ENCODE measurements around the gene TAGAP. TPM values are rescaled to one million over a fixed set of nuclear protein-coding genes. Genes with fewer than 3 reads are reported as not detected.

The TAGAP gene
- total and polyA plus RNA-seq, 7 donors = 0.06 to 1.2 (median 0.42) TPM

GRCh38 chr6:159043947-159044346 lies 844 bp downstream of the TAGAP start:
- no peak for DNase-seq
- Histone ChIP-seq H3K27ac (no peak overlapping the region), H3K4me1 (no peaks in the 10 kb centered on the region), H3K27me3 (ENCODE audit: insufficient read depth in 3 of 3, low read length in 2 of 3) (peaks cover 0 to 7% (median 2%) of the 10 kb centered on the region in 3 donors), H3K36me3 (ENCODE audit: insufficient read depth in 1 of 2, low read depth in 1 of 2) (no peaks in the 10 kb centered on the region), H3K4me3 (peak overlapping the region; percentile 49), H3K9me3 (no peaks in the 10 kb centered on the region)
- intact Hi-C loops (cut with DNase I) = loop anchor here (2.0 kb wide), 2 partner anchors 61 to 91 kb away; no protein-coding TSS in a partner anchor
- 79 to 86% (median 80%) methylated on average over 7 of the region's 7 CpGs for WGBS, 3 donors
- ATAC-seq = no peak
- TF ChIP-seq, protein P1, sequence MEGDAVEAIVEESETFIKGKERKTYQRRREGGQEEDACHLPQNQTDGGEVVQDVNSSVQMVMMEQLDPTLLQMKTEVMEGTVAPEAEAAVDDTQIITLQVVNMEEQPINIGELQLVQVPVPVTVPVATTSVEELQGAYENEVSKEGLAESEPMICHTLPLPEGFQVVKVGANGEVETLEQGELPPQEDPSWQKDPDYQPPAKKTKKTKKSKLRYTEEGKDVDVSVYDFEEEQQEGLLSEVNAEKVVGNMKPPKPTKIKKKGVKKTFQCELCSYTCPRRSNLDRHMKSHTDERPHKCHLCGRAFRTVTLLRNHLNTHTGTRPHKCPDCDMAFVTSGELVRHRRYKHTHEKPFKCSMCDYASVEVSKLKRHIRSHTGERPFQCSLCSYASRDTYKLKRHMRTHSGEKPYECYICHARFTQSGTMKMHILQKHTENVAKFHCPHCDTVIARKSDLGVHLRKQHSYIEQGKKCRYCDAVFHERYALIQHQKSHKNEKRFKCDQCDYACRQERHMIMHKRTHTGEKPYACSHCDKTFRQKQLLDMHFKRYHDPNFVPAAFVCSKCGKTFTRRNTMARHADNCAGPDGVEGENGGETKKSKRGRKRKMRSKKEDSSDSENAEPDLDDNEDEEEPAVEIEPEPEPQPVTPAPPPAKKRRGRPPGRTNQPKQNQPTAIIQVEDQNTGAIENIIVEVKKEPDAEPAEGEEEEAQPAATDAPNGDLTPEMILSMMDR (IDR thresholded peaks at IDR 0.05) = no peak

GRCh38 chr6:159043251-159043650 lies 1.5 kb downstream of the TAGAP start:
- WGBS, 3 donors = 73 to 77% (median 75%) methylated on average over 6 of the region's 6 CpGs
- TF ChIP-seq, protein P1 (IDR thresholded peaks at IDR 0.05) = no peak
- Histone ChIP-seq H3K27ac (no peak overlapping the region), H3K27me3 (ENCODE audit: insufficient read depth in 3 of 3, low read length in 2 of 3) (peaks cover 0 to 7% (median 2%) of the 10 kb centered on the region in 3 donors), H3K36me3 (ENCODE audit: insufficient read depth in 1 of 2, low read depth in 1 of 2) (no peaks in the 10 kb centered on the region), H3K4me3 (no peak overlapping the region), H3K9me3 (no peaks in the 10 kb centered on the region), H3K4me1 (no peaks in the 10 kb centered on the region)
- intact Hi-C loops (cut with DNase I) = loop anchor here (2.0 kb wide), 2 partner anchors 62 to 92 kb away; no protein-coding TSS in a partner anchor
- ATAC-seq = no peak
- no peak for DNase-seq

GRCh38 chr6:159042826-159043181 lies 2.0 kb downstream of the TAGAP start:
- H3K9me3 ChIP-seq = no peaks in the 10 kb centered on the region
- WGBS, 3 donors = 19 to 22% (median 21%) methylated on average over 5 of the region's 5 CpGs
- peak overlapping the region; percentile 24 for H3K4me3 ChIP-seq
- H3K36me3 ChIP-seq (ENCODE audit: insufficient read depth in 1 of 2, low read depth in 1 of 2) = no peaks in the 10 kb centered on the region
- no peaks in the 10 kb centered on the region for H3K4me1 ChIP-seq
- no peak overlapping the region for H3K27ac ChIP-seq
- TF ChIP-seq, protein P1 (IDR thresholded peaks at IDR 0.05) = no peak
- intact Hi-C loops (cut with DNase I) = loop anchor here (1.0 to 2.0 kb wide), 3 partner anchors 62 to 92 kb away; no protein-coding TSS in a partner anchor
- H3K27me3 ChIP-seq (ENCODE audit: insufficient read depth in 3 of 3, low read length in 2 of 3) = peaks cover 0 to 7% (median 2%) of the 10 kb centered on the region in 3 donors
- DNase-seq (no peak), ATAC-seq (no peak)

DNA sequence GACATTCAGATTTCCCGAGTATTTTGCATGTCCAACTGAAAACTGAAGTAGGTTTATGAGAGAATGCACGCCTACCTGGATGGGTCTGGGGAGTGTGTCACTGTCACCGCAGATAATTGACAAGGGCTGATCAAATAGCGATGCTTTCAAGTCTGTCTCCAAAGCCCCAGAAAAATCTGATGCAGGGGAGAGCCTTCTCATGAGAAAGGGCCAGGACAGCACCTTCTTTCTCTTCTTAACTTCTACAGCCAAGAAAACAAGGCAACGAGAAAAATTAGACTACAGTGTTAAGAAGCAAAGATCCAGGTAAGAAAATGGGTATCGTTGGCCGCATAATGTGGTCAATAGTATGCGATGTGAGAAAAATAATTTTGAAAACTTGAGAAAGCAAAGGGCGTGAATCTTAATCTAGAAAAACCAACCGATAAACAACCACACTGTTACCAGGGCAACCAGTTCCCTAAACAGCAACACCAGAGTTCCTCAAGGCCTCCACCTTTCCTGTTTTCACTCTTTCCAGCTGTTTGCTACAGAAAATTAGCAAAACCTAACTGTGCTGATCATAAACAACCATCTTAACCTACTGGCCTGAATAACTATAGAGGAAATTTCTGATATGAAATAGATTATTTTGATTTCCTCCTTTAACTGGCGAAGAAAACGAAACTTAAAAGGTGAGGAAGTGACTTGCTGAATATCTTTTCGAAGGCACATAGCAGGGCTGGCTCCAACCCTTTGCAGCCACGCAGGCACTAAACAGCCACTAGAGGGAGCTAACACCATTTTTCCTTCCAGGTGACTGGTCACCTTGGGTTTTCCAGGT lies 2.6 kb downstream of the TAGAP start:
- H3K4me1 ChIP-seq = no peaks in the 10 kb centered on the region
- peak overlapping the region; percentile 24 for H3K4me3 ChIP-seq
- intact Hi-C loops (cut with DNase I) = loop anchor here (1.0 to 2.0 kb wide), 3 partner anchors 63 to 93 kb away; no protein-coding TSS in a partner anchor
- 58 to 61% (median 59%) methylated on average over 14 of the region's 14 CpGs for WGBS, 3 donors
- peaks cover 0 to 7% (median 2%) of the 10 kb centered on the region in 3 donors for H3K27me3 ChIP-seq (ENCODE audit: insufficient read depth in 3 of 3, low read length in 2 of 3)
- no peaks in the 10 kb centered on the region for H3K36me3 ChIP-seq (ENCODE audit: insufficient read depth in 1 of 2, low read depth in 1 of 2)
- no peak overlapping the region for H3K27ac ChIP-seq
- peak; percentile 72 to 93 (median 85) for ATAC-seq
- peak; percentile 35 to 65 for DNase-seq
- no peaks in the 10 kb centered on the region for H3K9me3 ChIP-seq
- TF ChIP-seq, protein P1 (IDR thresholded peaks at IDR 0.05) = peak; percentile 94

All from psoas muscle (tissue), 8 donors.